ENCODE results near the gene CPAMD8. TPM values are rescaled to one million over a fixed set of nuclear protein-coding genes. Genes with fewer than 3 reads are reported as not detected.

CPAMD8 gene
- total RNA-seq, 4 donors from 2014 or later, result 5.4 to 9.7 (median 9.1) TPM

DNA sequence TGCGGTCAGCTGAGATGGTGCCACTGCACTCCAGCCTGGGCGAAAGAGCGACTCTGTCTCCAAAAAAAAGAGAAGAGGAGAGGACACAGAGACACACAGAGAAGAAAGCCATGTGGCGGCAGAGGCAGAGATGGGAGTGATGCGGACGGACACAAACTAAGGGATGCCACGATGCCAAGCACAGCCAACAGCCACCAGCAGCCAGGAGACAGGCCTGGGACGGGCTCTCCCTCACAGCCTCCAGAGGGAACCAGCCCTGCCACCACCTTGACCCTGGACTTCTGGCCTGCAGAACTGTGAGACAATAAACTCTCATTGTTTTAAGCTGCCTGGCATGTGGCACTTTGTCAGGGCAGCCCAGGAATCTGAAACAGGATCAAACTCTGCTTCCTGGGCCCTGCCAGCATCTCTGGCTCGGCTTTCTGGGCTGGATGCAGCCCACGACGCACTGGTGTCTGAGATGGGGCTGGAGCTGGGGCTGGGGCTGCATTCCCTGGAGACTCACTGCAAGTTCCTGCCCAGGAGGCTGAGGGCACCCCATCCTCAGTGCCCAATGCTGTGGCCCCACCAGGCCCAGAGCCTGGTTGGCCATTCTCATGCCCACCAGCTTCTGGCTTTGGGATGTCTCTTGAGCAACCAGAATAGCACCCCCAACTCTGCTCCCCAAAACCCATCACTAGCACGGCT is 134.8 kb downstream of the CPAMD8 start:
- peaks cover 30% of the 10 kb centered on the region for H3K4me1 ChIP-seq
- H3K27ac ChIP-seq, result no peak overlapping the region
- no peak for DNase-seq (ENCODE audit: low spot score in 2 of 2)
- TF ChIP-seq POLR2A (IDR thresholded peaks at IDR 0.05) (no peak), EP300 (IDR thresholded peaks at IDR 0.05) (no peak), POLR2AphosphoS5 (IDR thresholded peaks at IDR 0.05) (no peak)
- TF ChIP-seq, protein P1, sequence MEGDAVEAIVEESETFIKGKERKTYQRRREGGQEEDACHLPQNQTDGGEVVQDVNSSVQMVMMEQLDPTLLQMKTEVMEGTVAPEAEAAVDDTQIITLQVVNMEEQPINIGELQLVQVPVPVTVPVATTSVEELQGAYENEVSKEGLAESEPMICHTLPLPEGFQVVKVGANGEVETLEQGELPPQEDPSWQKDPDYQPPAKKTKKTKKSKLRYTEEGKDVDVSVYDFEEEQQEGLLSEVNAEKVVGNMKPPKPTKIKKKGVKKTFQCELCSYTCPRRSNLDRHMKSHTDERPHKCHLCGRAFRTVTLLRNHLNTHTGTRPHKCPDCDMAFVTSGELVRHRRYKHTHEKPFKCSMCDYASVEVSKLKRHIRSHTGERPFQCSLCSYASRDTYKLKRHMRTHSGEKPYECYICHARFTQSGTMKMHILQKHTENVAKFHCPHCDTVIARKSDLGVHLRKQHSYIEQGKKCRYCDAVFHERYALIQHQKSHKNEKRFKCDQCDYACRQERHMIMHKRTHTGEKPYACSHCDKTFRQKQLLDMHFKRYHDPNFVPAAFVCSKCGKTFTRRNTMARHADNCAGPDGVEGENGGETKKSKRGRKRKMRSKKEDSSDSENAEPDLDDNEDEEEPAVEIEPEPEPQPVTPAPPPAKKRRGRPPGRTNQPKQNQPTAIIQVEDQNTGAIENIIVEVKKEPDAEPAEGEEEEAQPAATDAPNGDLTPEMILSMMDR (IDR thresholded peaks at IDR 0.05), result no peak
- WGBS, result 88% methylated on average over 12 of the region's 12 CpGs
- no peaks in the 10 kb centered on the region for H3K36me3 ChIP-seq
- H3K27me3 ChIP-seq, result peaks cover 6% of the 10 kb centered on the region
- H3K9me3 ChIP-seq, result no peaks in the 10 kb centered on the region
- no peak overlapping the region for H3K4me3 ChIP-seq

DNA sequence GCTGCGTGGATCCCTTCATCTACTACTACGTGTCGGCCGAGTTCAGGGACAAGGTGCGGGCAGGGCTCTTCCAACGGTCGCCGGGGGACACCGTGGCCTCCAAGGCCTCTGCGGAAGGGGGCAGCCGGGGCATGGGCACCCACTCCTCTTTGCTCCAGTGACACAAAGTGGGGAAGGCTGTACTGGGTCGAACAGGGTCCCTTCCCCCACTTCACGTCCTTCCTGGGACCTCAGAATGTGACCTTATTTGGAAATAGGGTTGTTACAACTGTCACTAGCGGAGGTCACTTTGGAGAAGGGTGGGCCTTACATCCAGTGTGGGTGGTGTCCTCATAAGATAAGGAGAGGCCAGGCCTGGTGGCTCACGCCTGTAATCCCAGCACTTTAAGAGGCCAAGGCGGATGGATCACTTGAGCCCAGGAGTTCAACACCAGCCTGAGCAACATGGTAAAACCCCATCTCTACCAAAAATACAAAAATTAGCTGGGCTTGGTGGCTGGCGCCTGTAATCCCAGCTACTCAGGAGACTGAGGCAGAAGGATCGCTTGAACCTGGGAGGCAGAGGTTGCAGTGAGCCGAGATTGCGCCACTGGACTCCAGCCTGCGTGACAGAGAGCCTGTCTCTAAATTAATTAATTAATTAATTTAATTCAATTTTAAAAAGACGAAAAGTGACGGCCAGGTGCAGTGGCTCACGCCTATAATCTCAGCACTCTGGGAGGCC is 136.0 kb downstream of the CPAMD8 start:
- DNase-seq (ENCODE audit: low spot score in 2 of 2), result no peak
- H3K4me3 ChIP-seq, result no peak overlapping the region
- no peak overlapping the region for H3K27ac ChIP-seq
- WGBS, result 88% methylated on average over 24 of the region's 24 CpGs
- H3K9me3 ChIP-seq, result no peaks in the 10 kb centered on the region
- peaks cover 6% of the 10 kb centered on the region for H3K27me3 ChIP-seq
- TF ChIP-seq, protein P1 (IDR thresholded peaks at IDR 0.05), result no peak
- TF ChIP-seq POLR2A (IDR thresholded peaks at IDR 0.05), result no peak
- TF ChIP-seq POLR2AphosphoS5 (IDR thresholded peaks at IDR 0.05), result no peak
- TF ChIP-seq EP300 (IDR thresholded peaks at IDR 0.05), result no peak
- no peaks in the 10 kb centered on the region for H3K36me3 ChIP-seq
- H3K4me1 ChIP-seq, result peaks cover 19% of the 10 kb centered on the region

DNA sequence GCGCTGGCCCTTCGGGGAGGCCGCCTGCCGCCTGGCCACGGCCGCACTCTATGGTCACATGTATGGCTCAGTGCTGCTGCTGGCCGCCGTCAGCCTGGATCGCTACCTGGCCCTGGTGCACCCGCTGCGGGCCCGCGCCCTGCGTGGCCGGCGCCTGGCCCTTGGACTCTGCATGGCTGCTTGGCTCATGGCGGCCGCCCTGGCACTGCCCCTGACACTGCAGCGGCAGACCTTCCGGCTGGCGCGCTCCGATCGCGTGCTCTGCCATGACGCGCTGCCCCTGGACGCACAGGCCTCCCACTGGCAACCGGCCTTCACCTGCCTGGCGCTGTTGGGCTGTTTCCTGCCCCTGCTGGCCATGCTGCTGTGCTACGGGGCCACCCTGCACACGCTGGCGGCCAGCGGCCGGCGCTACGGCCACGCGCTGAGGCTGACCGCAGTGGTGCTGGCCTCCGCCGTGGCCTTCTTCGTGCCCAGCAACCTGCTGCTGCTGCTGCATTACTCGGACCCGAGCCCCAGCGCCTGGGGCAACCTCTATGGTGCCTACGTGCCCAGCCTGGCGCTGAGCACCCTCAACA is 136.6 kb downstream of the CPAMD8 start:
- no peak overlapping the region for H3K27ac ChIP-seq
- no peaks in the 10 kb centered on the region for H3K36me3 ChIP-seq
- no peak overlapping the region for H3K4me3 ChIP-seq
- DNase-seq (ENCODE audit: low spot score in 2 of 2), result no peak
- H3K27me3 ChIP-seq, result peaks cover 6% of the 10 kb centered on the region
- no peaks in the 10 kb centered on the region for H3K9me3 ChIP-seq
- peaks cover 15% of the 10 kb centered on the region for H3K4me1 ChIP-seq
- TF ChIP-seq EP300 (IDR thresholded peaks at IDR 0.05) (no peak), POLR2AphosphoS5 (IDR thresholded peaks at IDR 0.05) (no peak), POLR2A (IDR thresholded peaks at IDR 0.05) (no peak)
- TF ChIP-seq, protein P1 (IDR thresholded peaks at IDR 0.05), result no peak
- no CpG with 5 or more reads among the region's 48 CpGs for WGBS

GRCh38 chr19:16889366-16889882 is 137.2 kb downstream of the CPAMD8 start:
- DNase-seq (ENCODE audit: low spot score in 2 of 2), result peak in 1 of 2 donors; percentile 79
- Histone ChIP-seq H3K27ac (peak overlapping the region; percentile 7), H3K4me1 (peaks cover 15% of the 10 kb centered on the region), H3K36me3 (no peaks in the 10 kb centered on the region), H3K4me3 (peak overlapping the region; percentile 26), H3K9me3 (no peaks in the 10 kb centered on the region), H3K27me3 (peaks cover 6% of the 10 kb centered on the region)
- TF ChIP-seq POLR2AphosphoS5 (IDR thresholded peaks at IDR 0.05) (no peak), EP300 (IDR thresholded peaks at IDR 0.05) (no peak), POLR2A (IDR thresholded peaks at IDR 0.05) (no peak)
- TF ChIP-seq, protein P1 (IDR thresholded peaks at IDR 0.05), result no peak
- WGBS, result 61% methylated on average over 15 of the region's 22 CpGs

Measured in suprapubic skin (tissue), 4 donors.